NCI-H2196 treated with DMSO at 0.1 percent for 48 hours (cell line): Measurements from ENCODE around the gene TMEM87B.
A peak's percentile ranks its signal among the peaks of the same experiment; 100 is the strongest.

Source experiments
- DNase-seq: peaks from one replicate; lab custom pipeline; 2025; ENCODE audit not compliant: unreplicated experiment; lab: John Stamatoyannopoulos, UW

TMEM87B gene

GRCh38 chr2:112149194-112149593 is 94.1 kb downstream of the TMEM87B start:
- DNase-seq: no peak

DNA sequence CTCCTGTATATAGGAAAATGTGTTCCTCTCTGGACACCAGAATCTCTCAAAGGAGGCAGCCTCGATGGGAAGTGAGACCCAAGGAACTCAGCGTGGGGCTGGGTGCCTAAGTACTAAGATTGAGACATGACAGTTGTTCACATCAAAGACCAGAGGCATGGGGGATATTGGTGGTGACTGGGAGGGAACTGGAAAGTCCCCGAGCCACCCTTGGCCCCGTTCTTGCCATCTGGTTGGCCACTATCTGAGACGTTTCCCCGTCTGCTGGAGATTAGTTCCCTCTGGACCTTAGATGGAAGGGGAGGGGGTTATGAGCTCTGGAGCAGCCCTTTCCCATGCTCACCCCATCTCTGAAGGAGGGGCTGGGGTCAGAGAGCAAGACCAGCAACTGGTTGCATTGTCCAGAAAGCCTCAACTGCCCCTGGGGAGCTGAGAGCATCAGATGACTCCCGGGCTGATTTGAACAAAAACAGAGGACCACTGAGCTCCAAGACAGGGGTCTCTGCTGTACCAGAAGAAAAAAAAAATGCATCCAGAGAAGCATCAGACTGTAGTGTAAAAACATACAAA is 94.9 kb downstream of the TMEM87B start:
- no peak for DNase-seq

DNA sequence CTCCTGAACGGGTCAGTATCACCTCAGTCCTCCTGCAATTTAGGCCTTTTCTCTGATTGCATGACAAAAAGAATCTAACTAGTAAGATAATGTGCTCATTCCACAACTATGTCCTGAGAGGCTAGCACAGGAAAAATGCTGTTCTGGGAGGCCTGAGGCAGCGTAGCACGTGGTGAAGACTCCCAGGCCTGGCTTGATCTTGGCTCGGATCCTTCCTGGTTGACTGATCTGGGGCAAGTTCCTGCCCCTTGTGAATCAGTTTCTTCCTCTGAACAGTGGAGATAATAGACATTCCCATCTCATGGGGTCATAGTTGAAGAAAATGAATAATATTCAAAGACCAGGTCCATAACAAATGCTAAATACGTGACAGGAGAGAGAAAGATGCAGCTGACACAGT is 95.4 kb downstream of the TMEM87B start:
- no peak for DNase-seq

- DNase-seq: no peak
Measured at GRCh38 chr2:112150851-112151250, 95.8 kb downstream of the TMEM87B start.

DNA sequence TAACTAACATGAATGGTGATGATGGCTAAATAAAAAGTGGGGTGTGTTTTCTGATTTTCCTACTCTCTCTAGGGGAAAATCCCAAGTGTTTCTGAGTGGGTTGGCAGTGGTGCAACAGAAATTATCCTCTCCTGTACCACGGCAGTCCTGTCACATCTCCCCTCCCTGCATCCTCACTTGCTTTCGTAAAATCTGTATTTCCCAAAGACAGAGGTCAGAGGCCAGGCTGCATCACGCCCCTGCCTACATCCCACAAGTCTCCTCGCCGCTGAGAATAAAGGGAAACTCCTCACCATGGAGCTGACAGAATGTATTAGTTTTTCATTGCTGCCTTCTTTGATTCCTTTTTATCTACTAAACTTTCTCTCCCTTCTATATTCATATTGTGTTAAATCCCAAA is 96.2 kb downstream of the TMEM87B start:
- DNase-seq: no peak

GRCh38 chr2:112151701-112152440 is 96.8 kb downstream of the TMEM87B start:
- no peak for DNase-seq

DNA sequence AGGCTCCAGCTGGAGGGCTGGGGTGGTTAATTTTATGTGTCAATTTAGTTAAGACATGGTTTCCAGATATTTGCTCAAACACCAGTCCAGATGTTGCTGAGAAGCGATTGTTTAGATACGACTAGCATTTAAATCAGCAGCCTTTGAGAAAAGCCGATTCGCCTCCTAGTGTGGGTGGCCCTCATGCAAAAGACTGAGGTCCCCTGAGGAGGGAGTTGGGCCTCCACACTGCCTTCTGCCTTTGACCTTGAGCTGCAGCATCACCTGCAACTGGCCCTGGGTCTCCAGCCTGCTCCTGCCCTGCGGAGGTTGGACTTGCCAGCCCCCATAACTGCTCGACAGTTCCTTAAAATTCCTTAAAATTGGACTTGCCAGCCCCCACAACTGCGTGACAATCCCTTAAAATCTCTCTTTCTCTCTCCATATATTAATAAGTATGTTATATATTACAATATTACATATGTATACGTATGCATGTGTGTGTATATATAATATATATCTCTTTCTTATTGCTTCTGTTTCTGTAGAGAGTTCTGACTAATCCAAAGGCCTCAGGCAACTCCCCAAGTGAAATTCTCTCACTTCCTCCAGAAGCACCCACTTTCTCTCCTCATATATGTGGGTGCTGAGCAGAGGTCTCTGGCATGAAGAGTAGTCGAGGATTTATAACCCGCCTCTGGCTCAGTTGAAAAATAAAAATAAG is 97.6 kb downstream of the TMEM87B start:
- no peak for DNase-seq

DNA sequence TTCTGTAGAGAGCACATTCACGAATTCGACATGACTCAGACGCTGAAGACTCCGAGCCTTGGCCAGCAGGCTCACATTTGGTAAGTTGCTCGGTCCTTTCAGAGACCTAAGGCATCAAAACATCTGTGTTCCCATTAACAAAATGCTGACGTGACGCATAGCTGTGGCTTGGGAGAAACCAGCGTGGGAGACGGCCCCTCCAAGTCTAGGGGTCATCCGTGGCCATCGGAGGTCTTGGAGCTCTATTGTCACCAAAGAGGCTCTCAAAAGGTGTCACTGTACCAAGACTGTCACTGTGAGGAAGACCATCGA is 98.1 kb downstream of the TMEM87B start:
- no peak for DNase-seq

GRCh38 chr2:112153501-112153900 is 98.4 kb downstream of the TMEM87B start:
- no peak for DNase-seq

GRCh38 chr2:112154246-112155117 is 99.4 kb downstream of the TMEM87B start:
- DNase-seq: no peak

DNA sequence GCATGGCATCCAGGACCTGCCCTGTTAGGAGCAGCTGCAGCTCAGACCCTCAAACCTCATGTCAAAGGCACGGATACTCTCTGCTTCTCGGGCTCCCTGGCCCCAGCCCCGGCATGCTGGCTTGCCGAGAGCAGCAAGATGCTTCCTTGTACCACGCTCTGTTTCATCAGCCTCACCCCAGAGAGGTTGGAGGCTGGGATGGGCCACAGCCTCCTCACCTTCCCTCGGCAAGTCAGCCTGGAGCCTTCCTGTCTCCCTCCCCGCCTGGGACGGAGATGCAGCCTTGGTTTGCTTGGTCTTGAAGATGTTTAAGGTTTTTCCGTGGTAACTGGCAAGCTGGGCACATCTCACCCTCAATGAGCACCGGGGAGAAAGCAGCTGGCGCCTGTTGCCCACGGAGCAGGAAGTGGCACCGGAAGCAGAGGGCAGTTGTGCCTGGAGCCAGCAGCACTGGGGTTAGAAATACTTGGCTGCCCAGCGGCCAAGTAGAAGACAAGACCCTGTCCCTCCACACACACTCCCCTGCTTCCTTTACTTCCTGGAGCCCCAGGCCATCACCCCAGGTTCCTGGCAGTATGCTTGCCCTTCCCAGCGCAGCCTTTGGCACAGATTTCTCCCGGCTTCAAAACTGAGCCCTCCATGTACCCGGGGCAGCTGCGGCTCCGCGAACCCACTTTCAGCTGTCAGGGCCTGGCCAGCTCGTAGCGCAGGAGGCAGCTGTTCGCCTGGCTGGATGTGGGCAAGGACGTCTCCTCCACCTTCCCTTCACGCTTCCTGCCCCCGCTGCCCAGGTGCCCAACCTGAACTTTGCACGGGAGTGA is 100.5 kb downstream of the TMEM87B start:
- no peak for DNase-seq

GRCh38 chr2:112156152-112156986 is 101.3 kb downstream of the TMEM87B start:
- DNase-seq: no peak

- DNase-seq: no peak
Measured at GRCh38 chr2:112157472-112157871, 102.4 kb downstream of the TMEM87B start.

DNA sequence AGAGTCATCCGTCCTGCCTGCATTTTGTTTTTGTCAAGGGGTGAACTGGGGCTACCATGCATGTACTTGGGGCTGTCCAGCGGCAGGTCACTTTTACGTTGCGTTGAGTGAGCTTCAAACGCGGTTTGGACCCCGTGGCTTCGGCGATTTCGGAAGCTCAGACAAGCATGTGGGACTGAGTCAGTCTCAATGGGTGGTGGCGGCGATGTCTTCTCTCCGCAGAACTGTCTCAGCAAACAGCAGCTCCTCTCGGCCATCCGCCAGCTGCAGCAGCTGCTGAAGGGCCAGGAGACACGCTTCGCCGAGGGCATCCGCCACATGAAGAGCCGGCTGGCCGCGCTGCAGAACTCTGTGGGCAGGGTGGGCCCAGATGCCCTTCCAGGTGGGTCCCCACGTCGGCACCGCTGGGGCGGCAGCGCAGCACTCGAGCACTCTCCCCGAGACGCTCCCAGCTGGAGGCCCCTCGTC is 104.4 kb downstream of the TMEM87B start:
- DNase-seq: no peak

DNA sequence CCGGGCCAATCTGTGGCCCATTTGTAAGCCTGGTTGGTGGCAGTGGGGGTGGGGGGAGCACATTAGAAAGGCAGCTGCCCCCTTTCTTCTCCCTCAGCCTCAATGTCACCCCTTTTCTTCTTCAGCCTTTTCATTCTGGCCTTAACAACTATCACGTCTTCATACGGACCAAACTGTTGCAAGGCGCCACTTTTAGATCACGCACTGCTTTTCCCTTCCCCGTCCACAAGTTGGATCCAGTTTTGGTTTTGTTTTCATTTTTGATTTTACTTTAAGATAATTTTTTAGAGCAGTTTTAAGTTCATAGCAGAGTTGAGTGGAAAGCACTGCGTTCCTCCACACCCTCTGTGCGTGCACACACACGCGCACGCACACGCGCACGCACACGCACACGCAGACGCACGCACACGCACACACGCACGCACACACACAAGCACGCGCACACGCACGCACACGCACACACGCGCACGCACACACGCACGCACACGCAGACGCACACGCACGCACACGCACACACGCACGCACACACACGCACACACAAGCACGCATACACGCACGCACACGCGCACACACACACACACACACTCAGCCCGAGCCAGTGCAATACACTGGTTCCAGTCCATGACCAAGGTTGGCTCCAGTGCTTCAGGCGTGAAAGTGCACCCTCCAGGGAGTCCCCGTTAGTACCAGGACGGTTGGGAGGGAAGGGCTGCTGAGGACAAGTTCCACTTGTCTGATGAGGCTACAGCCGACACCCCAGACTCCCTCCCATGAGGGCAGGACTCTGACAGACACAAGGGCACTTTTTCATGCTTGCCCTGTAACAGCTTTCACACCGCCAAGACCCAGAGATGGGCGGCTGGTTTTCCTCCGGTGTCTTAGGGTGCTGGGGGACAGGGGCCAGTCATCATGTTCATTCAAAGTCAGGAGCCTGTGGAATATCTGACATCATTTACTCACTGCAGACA is 105.5 kb downstream of the TMEM87B start:
- no peak for DNase-seq

- DNase-seq: peak; percentile 13
Measured at GRCh38 chr2:112161431-112162145, 106.5 kb downstream of the TMEM87B start.

DNA sequence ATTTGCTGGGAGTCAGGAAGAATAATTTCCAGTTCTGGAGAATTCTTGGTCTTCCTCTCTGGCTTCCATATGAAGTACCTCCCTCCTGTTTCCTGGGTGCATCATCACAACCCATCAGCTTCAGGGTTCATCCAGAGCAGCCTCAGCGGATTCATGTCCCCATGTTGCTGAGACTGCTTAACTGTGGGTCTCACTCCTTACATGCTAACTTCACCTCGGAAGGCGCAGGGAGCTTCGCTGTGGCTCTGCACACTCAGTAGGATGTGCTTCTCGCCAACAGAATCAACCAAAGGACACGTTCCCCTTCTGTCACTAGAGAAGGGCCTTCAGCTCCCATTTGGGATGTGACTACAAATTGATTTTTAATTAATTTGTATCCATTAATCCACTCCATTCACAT is 107.3 kb downstream of the TMEM87B start:
- DNase-seq: no peak

DNA sequence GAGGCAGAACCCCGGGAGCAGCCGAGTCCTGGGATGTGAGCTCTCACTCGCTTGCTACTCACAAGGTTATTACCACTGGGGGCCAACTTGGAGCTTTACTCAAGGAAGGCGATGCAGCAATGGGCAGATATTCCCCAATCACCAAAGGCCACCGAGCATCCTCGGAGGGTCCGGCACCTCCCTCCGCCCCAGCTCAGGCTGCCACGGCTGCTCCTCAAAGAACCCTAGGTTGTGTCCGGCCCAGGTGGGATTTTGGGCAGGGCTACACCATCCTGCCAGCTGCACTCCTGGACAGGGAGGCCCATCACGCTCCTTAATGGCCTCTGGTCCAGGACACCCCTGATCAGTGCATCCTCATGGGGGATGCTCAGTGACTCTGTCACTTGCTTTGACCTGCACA is 107.9 kb downstream of the TMEM87B start:
- DNase-seq: no peak
